Measurements from ENCODE around the gene DNAJB12. TPM values are rescaled to one million over a fixed set of nuclear protein-coding genes. Genes with fewer than 3 reads are reported as not detected.
"Not testable (repeated sequence)": the region's sequence is repeated elsewhere in the genome, so short reads cannot be mapped to it uniquely, and the experiment has no call there.

The DNAJB12 gene
- total RNA-seq, 1 donor from 2014 or later = 21.6 TPM

- no peaks in the 10 kb centered on the region for H3K27me3 ChIP-seq (ENCODE audit: control insufficient read depth, insufficient read depth, low read length)
- TF ChIP-seq CTCF (IDR thresholded peaks at IDR 0.05; ENCODE audit: insufficient read depth, low read length, severe bottlenecking) = no peak
- no peaks in the 10 kb centered on the region for H3K36me3 ChIP-seq (ENCODE audit: control insufficient read depth, insufficient read depth, low read length)
- H3K4me3 ChIP-seq (ENCODE audit: low read depth, low read length) = no peak overlapping the region
- FAIRE-seq (no peak), DNase-seq (ENCODE audit: low read depth) (no peak)
Measured at GRCh38 chr10:72309290-72310240, 45.2 kb downstream of the DNAJB12 start.

DNA sequence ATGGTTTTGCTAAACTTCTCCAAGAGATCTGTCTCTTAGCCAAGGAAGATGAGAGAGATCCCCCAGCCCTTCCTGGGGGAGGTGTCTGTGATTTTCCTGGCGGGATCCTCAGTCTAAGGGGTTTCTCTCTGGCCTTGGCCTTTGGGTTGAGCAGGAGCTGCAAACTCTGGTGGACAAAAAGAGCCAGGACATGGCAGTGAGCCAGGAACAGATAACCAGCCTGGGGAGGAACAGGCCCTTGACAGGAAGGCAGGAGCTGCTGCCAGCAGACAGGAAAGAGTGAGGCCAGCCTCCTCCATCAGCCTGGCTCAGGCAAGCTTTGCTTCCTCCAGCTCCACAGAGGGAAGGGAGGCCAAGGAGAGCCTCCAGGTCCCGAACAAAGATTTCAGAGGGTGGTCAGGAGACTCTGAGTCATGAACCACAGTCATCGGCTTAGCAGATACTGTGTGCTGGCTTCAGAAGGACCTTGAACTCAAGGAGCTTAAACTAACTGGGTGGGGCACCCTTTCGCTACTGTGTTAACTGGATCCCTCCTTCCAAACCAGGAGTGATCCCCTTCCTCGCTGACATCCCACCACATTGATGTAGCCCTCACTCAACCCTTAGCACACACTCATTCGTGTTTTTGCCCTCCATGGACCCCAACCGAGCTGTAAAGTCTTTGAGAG, 46.3 kb downstream of the DNAJB12 start:
- DNase-seq (ENCODE audit: low read depth) (peak; percentile 85), FAIRE-seq (no peak)
- Histone ChIP-seq H3K4me3 (ENCODE audit: low read depth, low read length) (no peak overlapping the region), H3K27me3 (ENCODE audit: control insufficient read depth, insufficient read depth, low read length) (no peaks in the 10 kb centered on the region), H3K36me3 (ENCODE audit: control insufficient read depth, insufficient read depth, low read length) (no peaks in the 10 kb centered on the region)
- TF ChIP-seq CTCF (IDR thresholded peaks at IDR 0.05; ENCODE audit: insufficient read depth, low read length, severe bottlenecking) = no peak

DNA sequence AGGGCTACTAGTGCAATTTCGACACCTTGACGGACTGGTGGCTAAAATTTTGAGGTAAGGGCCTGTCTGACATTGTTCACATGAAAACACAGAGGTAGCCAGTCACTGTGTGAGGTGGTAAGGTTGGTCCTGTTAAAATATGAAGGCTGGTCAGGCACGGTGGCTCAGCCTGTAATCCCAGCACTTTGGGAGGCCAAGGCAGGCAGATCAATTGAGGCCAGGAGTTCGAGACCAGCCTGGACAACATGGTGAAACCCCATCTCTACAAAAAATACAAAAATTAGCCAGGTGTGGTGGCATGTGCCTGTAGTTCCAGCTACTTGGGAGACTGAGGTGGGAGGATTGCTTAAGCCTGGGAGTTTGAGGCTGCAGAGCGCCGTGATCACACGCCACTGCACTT, 47.0 kb downstream of the DNAJB12 start:
- not testable (repeated sequence) for DNase-seq (ENCODE audit: low read depth); H3K27me3 ChIP-seq (ENCODE audit: control insufficient read depth, insufficient read depth, low read length); FAIRE-seq; H3K36me3 ChIP-seq (ENCODE audit: control insufficient read depth, insufficient read depth, low read length); H3K4me3 ChIP-seq (ENCODE audit: low read depth, low read length)

DNA sequence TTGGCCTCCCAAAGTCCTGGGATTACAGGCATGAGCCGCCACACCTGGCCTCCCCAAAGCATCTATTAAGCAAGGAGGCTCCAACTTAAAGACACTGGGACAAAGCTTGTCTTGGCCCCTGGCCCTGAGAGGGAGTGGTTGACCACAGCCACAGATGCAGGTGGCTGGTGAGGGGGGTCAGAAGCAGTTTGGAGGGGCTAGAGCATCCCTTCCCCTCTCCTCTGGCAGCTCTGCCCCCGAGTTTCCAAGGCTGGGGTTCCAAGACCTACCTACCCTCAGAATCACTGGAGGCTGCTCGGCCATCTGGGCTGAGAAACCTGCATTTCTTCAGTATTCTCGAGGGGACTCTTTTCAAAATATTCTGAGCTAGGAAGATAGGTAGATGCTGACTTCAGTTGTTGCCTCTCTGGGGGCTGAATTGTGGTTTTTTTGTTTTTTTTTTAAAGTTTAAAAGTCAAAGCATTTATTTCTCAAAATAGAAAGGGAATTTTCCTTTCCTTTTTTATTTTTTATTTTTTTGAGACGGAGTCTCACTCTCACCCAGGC, 48.4 kb downstream of the DNAJB12 start:
- no peak for FAIRE-seq

DNA sequence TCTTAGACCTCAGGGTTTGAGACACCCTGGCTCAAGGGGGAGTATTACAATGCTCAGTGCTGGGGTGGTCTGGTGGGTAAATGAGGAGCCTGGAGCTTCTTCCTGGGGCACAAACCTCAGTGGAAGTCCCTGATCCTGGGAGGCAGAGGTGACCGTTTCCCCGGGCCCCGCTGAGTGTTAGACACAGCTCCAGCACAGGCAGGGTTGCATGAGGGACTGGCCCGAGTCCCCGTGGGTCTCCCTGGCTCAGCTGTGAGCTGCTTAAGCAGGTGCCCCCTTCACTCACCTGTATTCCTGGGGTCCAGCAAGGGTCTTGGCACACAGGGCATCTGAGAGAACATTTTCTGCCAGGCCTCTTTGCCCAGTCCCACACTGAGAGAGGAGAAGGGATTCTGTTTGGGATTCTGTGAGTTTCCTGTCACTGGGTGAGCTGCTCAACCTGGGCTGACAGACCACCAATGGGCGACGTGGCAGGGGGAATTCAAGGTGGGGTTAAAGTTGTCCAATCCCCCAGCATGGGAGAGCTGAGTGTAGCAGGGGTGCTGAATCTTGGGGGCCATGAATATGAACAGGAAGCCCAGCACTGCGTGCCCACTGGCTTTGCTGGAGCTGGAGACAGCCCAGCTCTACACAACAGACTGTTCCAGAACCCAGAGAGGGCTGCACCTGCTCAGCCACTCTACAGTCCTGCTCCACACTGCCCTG, 51.1 kb downstream of the DNAJB12 start:
- no peaks in the 10 kb centered on the region for H3K27me3 ChIP-seq (ENCODE audit: control insufficient read depth, insufficient read depth, low read length)
- DNase-seq (ENCODE audit: low read depth) = no peak
- TF ChIP-seq CTCF (IDR thresholded peaks at IDR 0.05; ENCODE audit: insufficient read depth, low read length, severe bottlenecking) = no peak
- no peaks in the 10 kb centered on the region for H3K36me3 ChIP-seq (ENCODE audit: control insufficient read depth, insufficient read depth, low read length)
- H3K4me3 ChIP-seq (ENCODE audit: low read depth, low read length) = no peak overlapping the region
- FAIRE-seq = no peak

More for the DNA sequence above, 48.4 kb downstream of the DNAJB12 start:
- no peaks in the 10 kb centered on the region for H3K27me3 ChIP-seq (ENCODE audit: control insufficient read depth, insufficient read depth, low read length)
- H3K4me3 ChIP-seq (ENCODE audit: low read depth, low read length) = no peak overlapping the region
- no peak for TF ChIP-seq CTCF (IDR thresholded peaks at IDR 0.05; ENCODE audit: insufficient read depth, low read length, severe bottlenecking)
- DNase-seq (ENCODE audit: low read depth) = no peak
- H3K36me3 ChIP-seq (ENCODE audit: control insufficient read depth, insufficient read depth, low read length) = no peaks in the 10 kb centered on the region
